Measurements from ENCODE around the gene HLA-DQA2.
"Not testable (repeated sequence)": the region's sequence is repeated elsewhere in the genome, so short reads cannot be mapped to it uniquely, and the experiment has no call there.

HLA-DQA2 gene

DNA sequence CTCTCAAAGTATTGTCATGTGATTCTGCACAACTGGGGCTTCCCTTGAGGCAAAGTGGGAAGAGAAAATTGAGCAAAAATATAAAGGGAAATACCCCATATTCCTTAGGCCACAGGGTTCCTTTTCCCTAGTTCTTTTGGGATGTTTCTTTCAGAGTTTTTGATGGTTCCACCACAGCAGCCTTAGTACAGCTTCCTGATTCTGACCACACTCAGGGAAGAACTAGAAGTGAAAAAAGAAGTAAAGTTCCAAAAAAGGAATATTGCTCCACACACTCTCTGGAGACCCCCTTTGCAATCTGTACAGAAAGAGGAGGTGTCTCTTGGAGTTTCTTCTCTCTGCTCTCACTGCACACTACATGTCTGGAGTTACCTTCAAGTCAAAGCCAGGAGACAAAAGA, 27.9 kb upstream of the HLA-DQA2 start:
- TF ChIP-seq, protein P1, sequence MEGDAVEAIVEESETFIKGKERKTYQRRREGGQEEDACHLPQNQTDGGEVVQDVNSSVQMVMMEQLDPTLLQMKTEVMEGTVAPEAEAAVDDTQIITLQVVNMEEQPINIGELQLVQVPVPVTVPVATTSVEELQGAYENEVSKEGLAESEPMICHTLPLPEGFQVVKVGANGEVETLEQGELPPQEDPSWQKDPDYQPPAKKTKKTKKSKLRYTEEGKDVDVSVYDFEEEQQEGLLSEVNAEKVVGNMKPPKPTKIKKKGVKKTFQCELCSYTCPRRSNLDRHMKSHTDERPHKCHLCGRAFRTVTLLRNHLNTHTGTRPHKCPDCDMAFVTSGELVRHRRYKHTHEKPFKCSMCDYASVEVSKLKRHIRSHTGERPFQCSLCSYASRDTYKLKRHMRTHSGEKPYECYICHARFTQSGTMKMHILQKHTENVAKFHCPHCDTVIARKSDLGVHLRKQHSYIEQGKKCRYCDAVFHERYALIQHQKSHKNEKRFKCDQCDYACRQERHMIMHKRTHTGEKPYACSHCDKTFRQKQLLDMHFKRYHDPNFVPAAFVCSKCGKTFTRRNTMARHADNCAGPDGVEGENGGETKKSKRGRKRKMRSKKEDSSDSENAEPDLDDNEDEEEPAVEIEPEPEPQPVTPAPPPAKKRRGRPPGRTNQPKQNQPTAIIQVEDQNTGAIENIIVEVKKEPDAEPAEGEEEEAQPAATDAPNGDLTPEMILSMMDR (IDR thresholded peaks at IDR 0.05; ENCODE audit: low read depth, low read length) = no peak
- no peak for DNase-seq (ENCODE audit: extremely low read depth, low read depth)

DNA sequence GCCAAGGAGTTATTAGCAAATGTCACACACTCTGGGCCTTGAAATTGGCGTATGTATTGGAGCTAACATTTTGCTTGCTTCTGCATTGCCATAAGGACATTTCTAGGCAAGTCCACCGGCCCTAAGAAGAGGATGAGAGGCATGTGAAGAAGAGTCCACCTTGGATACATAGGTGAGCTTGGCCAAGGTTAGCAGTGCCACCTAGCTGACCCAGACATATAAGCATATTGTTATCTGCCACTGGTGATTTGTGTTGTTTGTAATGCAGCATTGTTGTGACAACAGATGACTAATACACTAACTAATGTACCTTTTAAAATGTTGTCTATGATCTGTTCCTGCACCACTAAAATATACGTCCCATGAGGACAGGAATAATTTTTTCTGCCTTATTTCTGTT, 24.8 kb upstream of the HLA-DQA2 start:
- TF ChIP-seq, protein P1 (IDR thresholded peaks at IDR 0.05; ENCODE audit: low read depth, low read length) = no peak
- no peak for DNase-seq (ENCODE audit: extremely low read depth, low read depth)

DNA sequence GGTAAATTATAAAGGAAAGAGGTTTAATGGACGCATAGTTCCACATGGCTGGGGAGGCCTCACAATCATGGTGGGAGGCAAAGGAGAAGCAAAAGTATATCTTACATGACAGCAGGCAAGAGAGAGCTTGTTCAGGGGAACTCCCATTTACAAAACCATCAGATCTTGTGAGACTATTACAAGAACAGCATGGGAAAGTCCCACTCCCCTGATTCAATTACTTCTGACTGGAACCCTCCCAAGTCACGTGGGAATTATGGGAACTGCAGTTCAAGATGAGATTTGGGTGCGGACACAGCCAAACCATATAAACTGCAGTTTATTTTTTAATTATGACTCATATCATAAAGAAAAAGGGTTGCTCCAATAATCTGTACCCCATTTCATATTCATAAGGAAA, 22.3 kb upstream of the HLA-DQA2 start:
- TF ChIP-seq, protein P1 (IDR thresholded peaks at IDR 0.05; ENCODE audit: low read depth, low read length) = no peak
- no peak for DNase-seq (ENCODE audit: extremely low read depth, low read depth)

DNA sequence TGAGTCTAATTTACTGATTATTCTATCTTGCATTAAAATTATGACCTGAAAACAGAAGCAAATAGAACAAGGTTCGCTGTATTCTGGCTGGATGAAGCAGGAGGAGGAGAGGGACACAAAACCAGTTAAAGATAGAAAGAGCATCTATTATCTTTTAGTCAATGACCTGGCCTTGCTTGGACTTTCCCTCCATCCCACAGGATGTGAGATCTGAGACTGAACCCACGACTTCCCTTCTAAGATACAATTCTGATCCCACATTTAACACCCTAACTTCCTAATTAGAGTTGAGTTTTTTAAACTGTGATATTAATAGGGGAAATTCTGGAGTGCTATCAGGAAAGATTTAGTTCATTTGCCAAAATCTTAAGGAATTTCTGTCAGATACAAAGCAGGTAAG, 3.1 kb upstream of the HLA-DQA2 start:
- no peak for DNase-seq (ENCODE audit: extremely low read depth, low read depth)
- TF ChIP-seq, protein P1 (IDR thresholded peaks at IDR 0.05; ENCODE audit: low read depth, low read length) = no peak

DNA sequence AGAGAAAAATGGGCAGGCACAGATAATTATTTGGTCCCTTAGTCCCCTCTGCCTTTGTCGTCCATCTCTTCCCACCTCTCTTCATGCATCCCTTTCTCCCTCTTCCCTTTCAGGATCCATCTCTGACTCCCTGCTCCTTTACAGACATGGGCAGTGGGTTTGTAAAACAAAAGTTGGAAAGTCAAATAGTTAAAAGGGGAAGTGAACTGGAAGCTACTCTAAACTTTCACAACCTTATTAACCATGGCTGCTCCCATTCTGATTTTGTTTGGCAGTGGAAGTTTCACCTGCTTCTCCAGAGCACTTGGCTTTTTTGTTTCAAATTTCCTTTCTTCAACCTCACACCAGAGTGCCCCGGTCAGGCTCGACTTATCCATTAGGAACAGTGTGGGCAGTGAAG, 1.2 kb downstream of the HLA-DQA2 start:
- DNase-seq (ENCODE audit: extremely low read depth, low read depth) = no peak
- TF ChIP-seq, protein P1 (IDR thresholded peaks at IDR 0.05; ENCODE audit: low read depth, low read length) = no peak

DNA sequence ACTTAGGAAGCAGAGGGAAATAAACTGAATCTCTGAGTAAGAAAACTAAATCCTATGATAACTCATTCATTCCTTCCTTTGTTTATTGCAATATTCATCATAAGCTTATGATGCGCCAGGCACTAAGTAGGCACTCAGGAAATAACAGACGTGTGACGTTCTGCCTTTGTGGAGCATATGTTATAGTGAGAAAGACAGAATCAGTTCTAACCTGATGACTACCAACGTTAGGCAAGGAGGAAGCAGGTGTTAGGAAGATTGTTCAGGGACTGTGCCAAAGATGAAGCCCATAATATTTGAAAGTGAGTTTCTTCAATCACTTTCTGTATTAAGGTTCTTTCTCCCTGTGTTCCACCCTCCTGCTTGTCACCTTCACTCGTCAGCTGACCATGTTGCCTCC, 3.6 kb downstream of the HLA-DQA2 start:
- no peak for DNase-seq (ENCODE audit: extremely low read depth, low read depth)
- TF ChIP-seq, protein P1 (IDR thresholded peaks at IDR 0.05; ENCODE audit: low read depth, low read length) = no peak

DNA sequence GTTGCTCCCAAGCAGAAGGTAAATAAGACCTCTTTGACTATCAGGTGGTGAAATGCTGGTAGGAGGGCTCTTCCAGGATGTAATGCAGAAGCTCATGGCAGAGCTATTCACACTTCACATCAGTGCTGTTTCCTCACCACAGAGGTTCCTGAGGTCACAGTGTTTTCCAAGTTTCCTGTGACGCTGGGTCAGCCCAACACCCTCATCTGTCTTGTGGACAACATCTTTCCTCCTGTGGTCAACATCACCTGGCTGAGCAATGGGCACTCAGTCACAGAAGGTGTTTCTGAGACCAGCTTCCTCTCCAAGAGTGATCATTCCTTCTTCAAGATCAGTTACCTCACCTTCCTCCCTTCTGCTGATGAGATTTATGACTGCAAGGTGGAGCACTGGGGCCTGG, 4.5 kb downstream of the HLA-DQA2 start:
- DNase-seq (ENCODE audit: extremely low read depth, low read depth) = not testable (repeated sequence)

DNA sequence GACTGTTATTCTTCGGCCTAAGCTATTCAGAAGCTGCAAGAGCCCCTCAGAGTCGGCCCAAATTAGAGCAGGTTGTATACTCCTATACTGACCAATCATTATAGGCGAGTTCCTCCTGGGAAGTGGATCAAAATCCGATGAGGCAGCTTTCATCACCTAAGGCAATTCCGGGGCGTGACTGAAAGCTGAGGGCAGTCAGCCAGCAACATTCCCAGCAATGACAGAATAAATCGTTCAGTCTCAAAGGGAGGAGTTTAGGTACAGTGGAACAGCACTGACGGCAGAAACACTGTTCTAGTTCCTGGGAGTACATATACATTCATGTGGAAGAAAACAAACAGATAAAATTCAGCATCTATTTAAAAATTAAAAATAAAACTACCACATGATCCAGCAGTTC, 11.4 kb downstream of the HLA-DQA2 start:
- DNase-seq (ENCODE audit: extremely low read depth, low read depth) = no peak
- TF ChIP-seq, protein P1 (IDR thresholded peaks at IDR 0.05; ENCODE audit: low read depth, low read length) = no peak

Data from AG09319 (cell line).